ENCODE data around the gene DNM1.

The DNM1 gene

GRCh38 chr9:128280084-128280622, 77.0 kb downstream of the DNM1 start:
- no peak for DNase-seq

- DNase-seq, result no peak
These were observed 79.3 kb downstream of the DNM1 start for GRCh38 chr9:128282500-128282899.

- DNase-seq, result no peak
These were observed 82.0 kb downstream of the DNM1 start for GRCh38 chr9:128285033-128285784.

- no peak for DNase-seq
These were observed 83.3 kb downstream of the DNM1 start for GRCh38 chr9:128286440-128286839.

GRCh38 chr9:128288273-128289004, 85.3 kb downstream of the DNM1 start:
- no peak for DNase-seq

GRCh38 chr9:128292009-128292408, 88.8 kb downstream of the DNM1 start:
- DNase-seq, result no peak

- no peak for DNase-seq
These were observed 89.9 kb downstream of the DNM1 start for GRCh38 chr9:128293091-128293490.

GRCh38 chr9:128294142-128294541, 91.0 kb downstream of the DNM1 start:
- DNase-seq, result no peak

GRCh38 chr9:128296340-128297220, 93.4 kb downstream of the DNM1 start:
- DNase-seq, result no peak

- no peak for DNase-seq
These were observed 94.1 kb downstream of the DNM1 start for GRCh38 chr9:128297221-128297773.

- no peak for DNase-seq
These were observed 95.6 kb downstream of the DNM1 start for GRCh38 chr9:128298535-128299482.

GRCh38 chr9:128304136-128304970, 101.2 kb downstream of the DNM1 start:
- DNase-seq, result no peak

Measured in activated gamma-delta T cell treated with Interleukin-2 at 50 U/mL for 16 hours (primary cell).